ENCODE measurements around the gene TRDN. TPM values are rescaled to one million over a fixed set of nuclear protein-coding genes. Genes with fewer than 3 reads are reported as not detected.

Gene TRDN
- total RNA-seq, 6 experiments from 2014 or later = 0.06 to 0.19 TPM; not detected in 4

DNA sequence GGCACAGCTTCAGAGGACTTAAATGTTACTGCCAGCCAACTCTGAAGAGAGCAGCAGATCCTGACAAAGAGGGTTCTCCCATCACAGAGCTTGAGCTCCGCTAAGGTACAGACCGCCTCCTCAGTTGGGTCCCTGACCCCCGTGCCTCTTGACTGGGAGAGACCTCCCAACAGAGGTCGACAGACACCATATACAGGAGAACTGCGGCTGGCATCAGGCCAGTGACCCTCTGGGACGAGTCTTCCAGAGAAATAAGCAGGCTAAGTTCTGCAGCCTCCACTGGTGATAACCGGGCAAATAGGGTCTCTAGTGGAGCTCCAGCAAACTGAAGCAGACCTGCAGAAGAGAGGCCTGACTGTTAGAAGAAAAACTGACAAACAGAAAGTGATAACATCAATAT, 453.8 kb downstream of the TRDN start:
- no peaks in the 10 kb centered on the region for H3K4me1 ChIP-seq
- no peak for ATAC-seq
- H3K4me3 ChIP-seq = no peak overlapping the region
- no peaks in the 10 kb centered on the region for H3K36me3 ChIP-seq
- no peaks in the 10 kb centered on the region for H3K9me3 ChIP-seq
- WGBS (ENCODE audit: insufficient coverage, low coverage, low lambda C conversion rate, missing lambda C conversion rate) = 57% methylated on average over 3 of the region's 7 CpGs
- intact Hi-C loops (cut with DNase I) = no loop called here
- no peak overlapping the region for H3K27ac ChIP-seq
- no peaks in the 10 kb centered on the region for H3K27me3 ChIP-seq
- TF ChIP-seq POLR2A (IDR thresholded peaks at IDR 0.05) (no peak), CTCF (IDR thresholded peaks at IDR 0.05) (no peak)
- no peak for DNase-seq

DNA sequence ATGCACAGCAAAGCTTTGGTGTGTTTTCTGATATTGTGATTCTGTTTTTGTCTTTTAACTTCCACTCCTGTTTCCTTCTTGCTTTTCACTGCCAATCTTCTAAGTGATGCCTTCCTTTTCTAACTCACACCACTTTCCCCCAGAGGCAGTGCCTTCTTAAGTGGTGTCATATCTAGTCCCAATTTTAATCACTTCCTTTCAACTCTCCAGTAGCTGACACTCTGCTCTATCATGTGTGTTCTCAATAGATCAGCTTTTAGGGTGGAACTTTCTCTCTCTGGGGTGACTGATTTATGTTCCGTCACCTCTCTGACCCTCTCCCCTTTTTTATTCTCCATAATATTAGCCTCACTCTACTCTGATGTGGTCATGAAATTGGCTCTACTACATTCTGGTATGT, 460.0 kb downstream of the TRDN start:
- Histone ChIP-seq H3K27me3 (no peaks in the 10 kb centered on the region), H3K9me3 (no peaks in the 10 kb centered on the region), H3K27ac (no peak overlapping the region), H3K4me1 (no peaks in the 10 kb centered on the region), H3K4me3 (no peak overlapping the region), H3K36me3 (no peaks in the 10 kb centered on the region)
- WGBS (ENCODE audit: insufficient coverage, low coverage, low lambda C conversion rate, missing lambda C conversion rate) = 53% methylated on average over 1 of the region's 1 CpG
- DNase-seq (no peak), ATAC-seq (no peak)
- TF ChIP-seq POLR2A (IDR thresholded peaks at IDR 0.05) = no peak
- no peak for TF ChIP-seq CTCF (IDR thresholded peaks at IDR 0.05)
- intact Hi-C loops (cut with DNase I) = no loop called here

GRCh38 chr6:123171341-123172115, 465.2 kb downstream of the TRDN start:
- WGBS (ENCODE audit: insufficient coverage, low coverage, low lambda C conversion rate, missing lambda C conversion rate) = 46% methylated on average over 5 of the region's 5 CpGs
- intact Hi-C loops (cut with DNase I) = no loop called here
- TF ChIP-seq POLR2A (IDR thresholded peaks at IDR 0.05) (no peak), CTCF (IDR thresholded peaks at IDR 0.05) (no peak)

DNA sequence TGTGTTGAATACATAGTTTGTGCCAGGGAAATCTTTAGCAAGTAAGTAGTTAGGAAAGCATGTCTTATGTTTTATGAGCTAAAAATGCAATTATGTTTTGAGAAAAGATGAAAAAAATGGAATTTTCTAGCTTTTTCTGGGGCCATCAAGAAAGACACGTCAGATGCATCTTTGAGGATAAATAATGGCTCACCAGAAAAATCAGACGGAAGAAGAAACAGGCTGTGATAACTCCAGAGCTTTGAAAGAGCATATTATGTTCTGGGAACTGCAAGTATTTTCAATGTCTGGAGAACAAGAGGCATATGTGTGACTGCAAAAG, 467.0 kb downstream of the TRDN start:
- H3K27ac ChIP-seq = no peak overlapping the region
- no peaks in the 10 kb centered on the region for H3K9me3 ChIP-seq
- no peak for TF ChIP-seq CTCF (IDR thresholded peaks at IDR 0.05)
- TF ChIP-seq POLR2A (IDR thresholded peaks at IDR 0.05) = no peak
- H3K4me3 ChIP-seq = no peak overlapping the region
- 61% methylated on average over 2 of the region's 2 CpGs for WGBS (ENCODE audit: insufficient coverage, low coverage, low lambda C conversion rate, missing lambda C conversion rate)
- no peaks in the 10 kb centered on the region for H3K36me3 ChIP-seq
- ATAC-seq (no peak), DNase-seq (no peak)
- intact Hi-C loops (cut with DNase I) = no loop called here
- no peaks in the 10 kb centered on the region for H3K27me3 ChIP-seq
- H3K4me1 ChIP-seq = peaks cover 0 to 13% (median 0%) of the 10 kb centered on the region in 4 donors

More at GRCh38 chr6:123171341-123172115, 465.2 kb downstream of the TRDN start:
- DNase-seq (no peak), ATAC-seq (no peak)
- H3K27me3 ChIP-seq = no peaks in the 10 kb centered on the region
- no peaks in the 10 kb centered on the region for H3K9me3 ChIP-seq
- no peaks in the 10 kb centered on the region for H3K36me3 ChIP-seq
- no peak overlapping the region for H3K27ac ChIP-seq
- H3K4me3 ChIP-seq = no peak overlapping the region
- peaks cover 0 to 13% (median 0%) of the 10 kb centered on the region in 4 donors for H3K4me1 ChIP-seq
